Stimulated activated naive CD8-positive, alpha-beta T cell treated with anti-CD3 and anti-CD28 coated beads, Interleukin-15, Interleukin-2, amounts not matched to agents 100 ng/mL and 50 ng/mL, for 24 hours (primary cell): Measurements from ENCODE around the gene ELK3.

ENCODE experiments used
- H3K27ac Mint-ChIP-seq: one replicate; pipeline ENCODE4 v1.8.0; 2021; ENCODE audit warnings: mild to moderate bottlenecking, mixed read lengths
- H3K27me3 Mint-ChIP-seq: one replicate; pipeline ENCODE4 v1.8.0; 2021; ENCODE audit warnings: mixed read lengths
- H3K36me3 Mint-ChIP-seq: one replicate; pipeline ENCODE4 v1.8.0; 2021; ENCODE audit warnings: low read depth, mixed read lengths
- H3K4me1 Mint-ChIP-seq: one replicate; pipeline ENCODE4 v1.8.0; 2021; ENCODE audit warnings: low read depth, mixed read lengths
- H3K4me3 Mint-ChIP-seq: one replicate; pipeline ENCODE4 v1.8.0; 2021; ENCODE audit warnings: mild to moderate bottlenecking, mixed read lengths
- H3K9me3 Mint-ChIP-seq: one replicate; pipeline ENCODE4 v1.8.0; 2021; ENCODE audit warnings: mixed read lengths

ELK3 gene

DNA sequence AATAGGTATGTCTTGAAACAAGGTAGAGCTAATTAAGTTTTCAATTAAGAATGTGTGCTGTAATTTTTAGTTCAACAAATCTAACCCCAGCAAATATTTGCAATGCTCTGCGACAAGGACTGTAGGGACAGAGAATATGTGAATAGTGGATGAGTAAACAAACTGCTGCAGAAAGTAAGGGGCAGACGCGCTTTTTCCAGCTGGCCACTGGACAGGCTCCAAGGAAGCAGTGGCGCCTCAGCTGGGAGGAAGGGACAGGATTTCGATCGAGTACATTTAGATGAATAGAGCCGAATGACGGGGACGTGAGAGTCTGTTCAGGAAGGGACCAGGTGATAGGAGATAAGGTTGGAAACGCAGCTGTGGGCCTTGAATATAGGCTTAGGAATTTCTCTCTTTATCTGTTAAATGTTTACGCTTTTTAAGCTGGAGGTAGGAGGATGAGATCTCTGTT lies 69.3 kb downstream of the ELK3 start:
- Mint-ChIP-seq H3K36me3 (peaks cover 57% of the 10 kb centered on the region), H3K27ac (no peak overlapping the region), H3K27me3 (no peaks in the 10 kb centered on the region), H3K9me3 (no peaks in the 10 kb centered on the region), H3K4me1 (peaks cover 2% of the 10 kb centered on the region), H3K4me3 (no peak overlapping the region)

DNA sequence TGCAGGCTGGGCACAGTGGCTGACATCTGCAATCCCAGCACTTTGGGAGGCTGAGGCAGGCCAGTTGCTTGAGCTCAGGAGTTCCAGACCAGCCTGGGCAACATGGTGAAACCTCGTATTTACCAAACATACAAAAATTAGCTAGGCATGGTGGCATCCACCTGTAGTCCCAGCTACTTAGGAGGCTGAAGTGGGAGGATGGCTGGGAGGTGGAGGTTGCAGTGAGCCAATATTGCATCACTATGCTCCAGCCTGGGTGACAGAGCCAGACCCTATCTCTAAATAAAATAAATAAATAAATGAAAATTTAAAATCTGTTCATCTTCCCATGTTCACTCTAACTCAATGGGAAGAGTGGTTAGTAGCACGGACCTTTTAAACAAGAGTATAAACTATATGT lies 71.2 kb downstream of the ELK3 start:
- H3K27me3 Mint-ChIP-seq, result no peaks in the 10 kb centered on the region

DNA sequence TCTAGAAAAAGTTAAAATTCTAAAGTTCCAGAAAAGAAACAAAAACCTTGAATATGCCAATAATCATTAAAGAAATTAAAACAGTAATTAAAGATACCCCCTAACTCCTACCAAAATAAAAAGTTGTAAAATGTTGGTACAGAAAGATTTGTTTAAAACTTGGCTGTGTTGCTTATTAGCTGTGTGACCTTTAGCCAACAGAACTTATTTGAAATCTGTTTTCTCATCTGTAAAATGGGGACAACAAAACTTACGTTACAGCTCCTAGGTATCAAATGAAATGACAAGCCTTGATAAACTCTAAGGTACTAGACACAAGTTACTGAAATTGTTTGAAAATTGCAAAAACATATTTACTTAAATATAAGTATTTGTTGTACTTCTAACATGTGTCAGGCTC lies 71.7 kb downstream of the ELK3 start:
- H3K36me3 Mint-ChIP-seq, result peaks cover 57% of the 10 kb centered on the region
- H3K9me3 Mint-ChIP-seq, result no peaks in the 10 kb centered on the region
- H3K27ac Mint-ChIP-seq, result no peak overlapping the region

More for the DNA sequence above, 71.2 kb downstream of the ELK3 start:
- Mint-ChIP-seq H3K36me3 (peaks cover 61% of the 10 kb centered on the region), H3K4me3 (no peak overlapping the region), H3K9me3 (no peaks in the 10 kb centered on the region), H3K27ac (no peak overlapping the region), H3K4me1 (peaks cover 2% of the 10 kb centered on the region)

GRCh38 chr12:96266238-96266637 lies 72.1 kb downstream of the ELK3 start:
- H3K27ac Mint-ChIP-seq, result no peak overlapping the region
- H3K36me3 Mint-ChIP-seq, result peaks cover 57% of the 10 kb centered on the region
- H3K4me3 Mint-ChIP-seq, result no peak overlapping the region
- H3K4me1 Mint-ChIP-seq, result no peaks in the 10 kb centered on the region
- H3K27me3 Mint-ChIP-seq, result no peaks in the 10 kb centered on the region
- H3K9me3 Mint-ChIP-seq, result no peaks in the 10 kb centered on the region

More for the DNA sequence above, 71.7 kb downstream of the ELK3 start:
- H3K4me1 Mint-ChIP-seq, result no peaks in the 10 kb centered on the region
- no peaks in the 10 kb centered on the region for H3K27me3 Mint-ChIP-seq
- no peak overlapping the region for H3K4me3 Mint-ChIP-seq

GRCh38 chr12:96271469-96272199 lies 77.5 kb downstream of the ELK3 start:
- Mint-ChIP-seq H3K27ac (peak overlapping the region; percentile 45), H3K36me3 (peaks cover 70% of the 10 kb centered on the region), H3K27me3 (no peaks in the 10 kb centered on the region), H3K4me1 (peaks cover 21% of the 10 kb centered on the region), H3K9me3 (no peaks in the 10 kb centered on the region), H3K4me3 (no peak overlapping the region)

GRCh38 chr12:96274331-96274730 lies 80.2 kb downstream of the ELK3 start:
- Mint-ChIP-seq H3K27ac (peak overlapping the region; percentile 11), H3K4me3 (no peak overlapping the region), H3K36me3 (peaks cover 70% of the 10 kb centered on the region)

GRCh38 chr12:96285158-96285557 lies 91.0 kb downstream of the ELK3 start:
- peaks cover 71% of the 10 kb centered on the region for H3K36me3 Mint-ChIP-seq
- H3K4me3 Mint-ChIP-seq, result no peak overlapping the region
- H3K27ac Mint-ChIP-seq, result no peak overlapping the region
- H3K27me3 Mint-ChIP-seq, result no peaks in the 10 kb centered on the region
- H3K9me3 Mint-ChIP-seq, result no peaks in the 10 kb centered on the region
- H3K4me1 Mint-ChIP-seq, result peaks cover 7% of the 10 kb centered on the region

More at GRCh38 chr12:96274331-96274730, 80.2 kb downstream of the ELK3 start:
- Mint-ChIP-seq H3K27me3 (no peaks in the 10 kb centered on the region), H3K9me3 (no peaks in the 10 kb centered on the region), H3K4me1 (peaks cover 21% of the 10 kb centered on the region)

- Mint-ChIP-seq H3K4me1 (peaks cover 7% of the 10 kb centered on the region), H3K27ac (no peak overlapping the region), H3K9me3 (no peaks in the 10 kb centered on the region), H3K27me3 (no peaks in the 10 kb centered on the region), H3K4me3 (no peak overlapping the region), H3K36me3 (peaks cover 63% of the 10 kb centered on the region)
Measured at GRCh38 chr12:96289067-96289466, 94.9 kb downstream of the ELK3 start.

DNA sequence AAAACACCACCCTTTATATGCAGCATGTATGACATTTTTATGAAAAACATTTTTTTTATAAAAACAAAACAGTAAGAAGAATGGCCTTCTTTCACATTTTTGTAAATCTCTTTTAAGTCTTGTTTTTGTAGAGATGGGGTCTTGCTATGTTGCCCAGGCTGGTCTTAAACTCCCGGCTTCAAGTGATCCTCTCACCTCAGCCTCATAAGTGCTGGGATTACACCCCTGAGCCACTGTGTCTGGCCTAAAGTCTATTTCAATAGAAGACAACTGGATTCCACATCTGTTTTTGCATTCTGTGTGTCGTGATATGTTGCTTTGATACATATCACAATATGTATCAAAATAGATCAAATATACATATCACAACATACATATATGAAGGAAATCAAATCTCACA lies 98.9 kb downstream of the ELK3 start:
- Mint-ChIP-seq H3K27ac (no peak overlapping the region), H3K9me3 (no peaks in the 10 kb centered on the region), H3K4me3 (no peak overlapping the region), H3K4me1 (peaks cover 22% of the 10 kb centered on the region), H3K36me3 (peaks cover 56% of the 10 kb centered on the region), H3K27me3 (no peaks in the 10 kb centered on the region)

DNA sequence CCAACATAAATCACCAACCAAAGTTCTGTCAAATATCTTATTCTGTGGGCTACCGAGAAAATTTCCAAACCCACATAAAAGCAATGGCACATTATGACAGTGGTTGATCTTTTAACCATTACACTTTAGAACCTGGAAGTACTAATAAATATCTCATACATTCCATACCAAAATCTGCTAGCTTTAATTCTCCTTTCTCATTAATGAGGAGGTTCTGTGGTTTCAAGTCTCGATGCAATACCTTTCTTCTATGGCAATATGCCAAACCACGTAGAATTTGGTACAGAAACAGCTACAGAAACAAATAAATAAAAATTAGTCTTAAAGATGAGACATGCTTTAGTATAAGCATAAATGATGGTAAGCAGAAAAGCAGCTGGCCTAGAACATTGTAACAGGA lies 100.7 kb downstream of the ELK3 start:
- H3K4me3 Mint-ChIP-seq, result no peak overlapping the region
- H3K9me3 Mint-ChIP-seq, result no peaks in the 10 kb centered on the region
- peak overlapping the region; percentile 26 for H3K27ac Mint-ChIP-seq
- H3K36me3 Mint-ChIP-seq, result peaks cover 53% of the 10 kb centered on the region
- peaks cover 17% of the 10 kb centered on the region for H3K4me1 Mint-ChIP-seq
- no peaks in the 10 kb centered on the region for H3K27me3 Mint-ChIP-seq

GRCh38 chr12:96295532-96296160 lies 101.5 kb downstream of the ELK3 start:
- no peaks in the 10 kb centered on the region for H3K9me3 Mint-ChIP-seq
- peaks cover 50% of the 10 kb centered on the region for H3K36me3 Mint-ChIP-seq
- H3K27ac Mint-ChIP-seq, result no peak overlapping the region
- no peaks in the 10 kb centered on the region for H3K27me3 Mint-ChIP-seq
- H3K4me1 Mint-ChIP-seq, result peaks cover 17% of the 10 kb centered on the region
- H3K4me3 Mint-ChIP-seq, result no peak overlapping the region

DNA sequence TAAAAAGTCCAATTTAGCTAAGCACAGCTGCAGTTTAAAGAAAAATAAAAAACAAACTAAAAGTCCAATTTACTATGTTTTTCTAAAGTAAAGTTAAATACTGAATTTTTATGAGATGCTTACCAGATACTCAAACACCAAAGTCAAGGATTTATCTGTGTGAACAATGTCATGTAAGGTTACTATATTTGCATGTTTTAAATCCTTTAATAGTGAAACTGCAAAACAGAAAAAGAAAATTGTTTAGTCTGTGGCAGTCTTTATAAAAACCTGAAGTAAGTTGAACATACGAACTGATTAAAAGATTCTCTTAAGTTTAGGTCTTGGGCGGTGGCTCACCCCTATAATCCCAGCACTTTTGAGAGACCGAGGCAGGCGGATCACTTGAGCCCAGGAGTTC lies 103.3 kb downstream of the ELK3 start:
- Mint-ChIP-seq H3K36me3 (peaks cover 44% of the 10 kb centered on the region), H3K4me1 (peaks cover 17% of the 10 kb centered on the region), H3K27me3 (no peaks in the 10 kb centered on the region), H3K27ac (no peak overlapping the region), H3K9me3 (no peaks in the 10 kb centered on the region), H3K4me3 (no peak overlapping the region)

- Mint-ChIP-seq H3K4me1 (peaks cover 11% of the 10 kb centered on the region), H3K36me3 (peaks cover 35% of the 10 kb centered on the region), H3K27me3 (no peaks in the 10 kb centered on the region), H3K27ac (no peak overlapping the region), H3K9me3 (no peaks in the 10 kb centered on the region), H3K4me3 (no peak overlapping the region)
Measured at GRCh38 chr12:96300064-96300463, 105.9 kb downstream of the ELK3 start.

DNA sequence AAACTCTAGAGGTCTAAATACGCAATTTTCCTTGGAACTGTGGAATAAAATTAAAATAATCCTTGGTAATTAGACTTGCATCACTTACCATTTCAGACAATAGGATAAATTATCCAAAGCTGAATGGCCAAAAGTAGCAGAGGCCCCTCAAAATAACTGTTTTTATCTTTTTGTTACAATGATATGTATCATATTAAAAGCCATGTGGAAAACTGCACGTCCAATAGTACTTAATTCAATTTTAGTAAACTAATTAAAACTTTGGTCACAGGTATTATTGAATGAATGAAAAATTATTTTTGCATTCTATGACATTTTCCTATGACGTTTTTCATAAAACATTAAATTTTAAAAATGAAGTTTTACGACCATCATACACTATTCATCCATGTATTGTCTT lies 107.6 kb downstream of the ELK3 start:
- Mint-ChIP-seq H3K27me3 (no peaks in the 10 kb centered on the region), H3K9me3 (no peaks in the 10 kb centered on the region), H3K36me3 (peaks cover 26% of the 10 kb centered on the region), H3K4me1 (peaks cover 6% of the 10 kb centered on the region), H3K4me3 (no peak overlapping the region), H3K27ac (no peak overlapping the region)

- H3K9me3 Mint-ChIP-seq, result no peaks in the 10 kb centered on the region
- no peaks in the 10 kb centered on the region for H3K27me3 Mint-ChIP-seq
- no peak overlapping the region for H3K4me3 Mint-ChIP-seq
- H3K4me1 Mint-ChIP-seq, result peaks cover 10% of the 10 kb centered on the region
- H3K27ac Mint-ChIP-seq, result no peak overlapping the region
- H3K36me3 Mint-ChIP-seq, result peaks cover 18% of the 10 kb centered on the region
Measured at GRCh38 chr12:96302687-96303310, 108.6 kb downstream of the ELK3 start.
